IMR-90 (cell line): Measurements from ENCODE around the gene TEKT5. TPM values are rescaled to one million over a fixed set of nuclear protein-coding genes. Genes with fewer than 3 reads are reported as not detected.
A peak's percentile ranks its signal among the peaks of the same experiment; 100 is the strongest.

Experiments used
- ATAC-seq: fragments of 200-7000 bp; cut with Tn5 transposase; 2 replicates; pipeline ENCODE4 v1.9.1; 2020; ENCODE audit warnings: low read depth, mild to moderate bottlenecking, moderate library complexity
- Bru-seq: library from RNA; stranded (reverse); fragments of 400-500 nt; gene quantifications from one replicate; lab custom pipeline; 2021; lab: Mats Ljungman, UMichigan
- BruChase-seq, 2 experiments: library from RNA; stranded (reverse); fragments of 400-500 nt; gene quantifications; one replicate each; lab custom pipeline; 2021; lab: Mats Ljungman, UMichigan
- BruUV-seq: library from RNA; stranded (reverse); fragments of 400-500 nt; replicated peaks from 2 replicates; lab custom pipeline; 2021; lab: Mats Ljungman, UMichigan
- CTCF ChIA-PET: fragments of 300-600 bp; formaldehyde crosslinking; extraction: SDS; loops from one replicate; lab custom pipeline; 2021; ENCODE audit warnings: antibody characterized with exemption; lab: Yijun Ruan, JAX
- POLR2A ChIA-PET: fragments of 300-600 bp; sonication (Branson Sonifier 250); formaldehyde crosslinking; loops from one replicate; lab custom pipeline; 2022; ENCODE audit warnings: antibody characterized with exemption; ENCODE audit not compliant: unreplicated experiment; lab: Charles Lee
- DNase-seq: peaks from one replicate; pipeline ENCODE4 v3.0.0; 2013
- H2AFZ ChIP-seq: replicated peaks from 2 replicates; pipeline ENCODE3; 2013; ENCODE audit warnings: low read length, mild to moderate bottlenecking; ENCODE audit not compliant: poor library complexity
- H2AK5ac ChIP-seq: 2 replicates; pipeline ENCODE4 v1.6.1; 2013; ENCODE audit warnings: low read depth, low read length, inconsistent platforms
- H2AK9ac ChIP-seq: replicated peaks from 2 replicates; pipeline ENCODE3; 2013; ENCODE audit warnings: mild to moderate bottlenecking, low read depth, low read length, moderate library complexity; ENCODE audit not compliant: poor library complexity
- H2BK120ac ChIP-seq: 2 replicates; pipeline ENCODE4 v1.6.1; 2013; ENCODE audit warnings: low read depth, low read length, inconsistent platforms
- H2BK15ac ChIP-seq: 3 replicates; pipeline ENCODE4 v1.6.1; 2013; ENCODE audit warnings: low read depth, low read length, inconsistent platforms
- H2BK20ac ChIP-seq: 2 replicates; pipeline ENCODE4 v1.6.1; 2013; ENCODE audit warnings: low read depth, mild to moderate bottlenecking, inconsistent platforms, low read length, moderate library complexity
- H2BK5ac ChIP-seq: 2 replicates; pipeline ENCODE4 v1.6.1; 2013; ENCODE audit warnings: mild to moderate bottlenecking, low read depth, low read length, inconsistent platforms; ENCODE audit not compliant: poor library complexity, severe bottlenecking
- H3K14ac ChIP-seq: replicated peaks from 2 replicates; pipeline ENCODE4 v1.6.1; 2013; ENCODE audit warnings: low read depth, low read length, inconsistent platforms
- H3K18ac ChIP-seq: 2 replicates; pipeline ENCODE4 v1.6.1; 2013; ENCODE audit warnings: low read depth, low read length, control low read depth
- H3K23ac ChIP-seq: 2 replicates; pipeline ENCODE4 v1.6.1; 2013; ENCODE audit warnings: low read depth, low read length, inconsistent platforms
- H3K27ac ChIP-seq: 2 replicates; pipeline ENCODE4 v1.5.1; 2013; ENCODE audit warnings: mild to moderate bottlenecking, control low read depth, low read length; ENCODE audit not compliant: insufficient read depth
- H3K27me3 ChIP-seq: 2 replicates; pipeline ENCODE4 v1.6.1; 2013; ENCODE audit warnings: low read length; ENCODE audit not compliant: control insufficient read depth, insufficient read depth
- H3K36me3 ChIP-seq: 2 replicates; pipeline ENCODE4 v1.6.1; 2013; ENCODE audit warnings: low read length, mixed read lengths; ENCODE audit not compliant: control insufficient read depth, insufficient read depth
- H3K4ac ChIP-seq: 2 replicates; pipeline ENCODE4 v1.6.1; 2013; ENCODE audit warnings: low read depth, low read length, inconsistent platforms
- H3K4me1 ChIP-seq: 2 replicates; pipeline ENCODE4 v1.6.1; 2013; ENCODE audit warnings: low read length, mixed read lengths; ENCODE audit not compliant: control insufficient read depth, insufficient read depth
- H3K4me2 ChIP-seq: 2 replicates; pipeline ENCODE4 v1.6.1; 2013; ENCODE audit warnings: low read depth, mild to moderate bottlenecking, control low read depth, low read length, moderate library complexity
- H3K4me3 ChIP-seq: 2 replicates; pipeline ENCODE4 v1.5.1; 2013; ENCODE audit warnings: low read depth, mild to moderate bottlenecking, control low read depth, low read length, moderate library complexity; ENCODE audit not compliant: insufficient read depth
- H3K56ac ChIP-seq: 2 replicates; pipeline ENCODE4 v1.6.1; 2013; ENCODE audit warnings: low read length, inconsistent platforms; ENCODE audit not compliant: insufficient read depth; ENCODE audit errors: extremely low read depth
- H3K79me1 ChIP-seq, 2 experiments: 2 replicates each; pipeline ENCODE4 v1.6.1; 2013; ENCODE audit warnings: low read length in 2 of 2, inconsistent platforms in 1 of 2, low read depth in 1 of 2
- H3K9ac ChIP-seq: 2 replicates; pipeline ENCODE4 v1.6.1; 2013; ENCODE audit warnings: low read depth, low read length, control low read depth
- H3K9me1 ChIP-seq: 2 replicates; pipeline ENCODE4 v1.6.1; 2013; ENCODE audit warnings: low read length, inconsistent platforms; ENCODE audit not compliant: insufficient read depth
- H3K9me3 ChIP-seq: 2 replicates; pipeline ENCODE4 v1.6.1; 2013; ENCODE audit warnings: low read length; ENCODE audit not compliant: control insufficient read depth, insufficient read depth
- H4K20me1 ChIP-seq: 2 replicates; pipeline ENCODE4 v1.6.1; 2013; ENCODE audit warnings: low read length, inconsistent platforms; ENCODE audit not compliant: insufficient read depth
- H4K5ac ChIP-seq: 2 replicates; pipeline ENCODE4 v1.6.1; 2013; ENCODE audit warnings: mild to moderate bottlenecking, low read depth, low read length, control low read depth
- H4K8ac ChIP-seq, 2 experiments: 2 replicates each; pipeline ENCODE4 v1.6.1; 2013; ENCODE audit warnings: low read depth in 2 of 2, low read length in 2 of 2, control low read depth in 1 of 2, inconsistent platforms in 1 of 2
- H4K91ac ChIP-seq: 2 replicates; pipeline ENCODE4 v1.6.1; 2013; ENCODE audit warnings: low read depth, low read length, inconsistent platforms; ENCODE audit not compliant: insufficient read depth
- FOS ChIP-seq: fragments of 150-350 bp; IDR thresholded peaks from 2 replicates; pipeline ENCODE4 v1.6.1; 2016; ENCODE audit warnings: low read depth, low read length
- MAZ ChIP-seq: IDR thresholded peaks from 2 replicates; pipeline ENCODE4 v1.6.1; 2012; ENCODE audit warnings: low read depth, mild to moderate bottlenecking, low read length, improper control_type of control experiment, moderate library complexity, borderline replicate concordance
- NFE2L2 ChIP-seq: fragments of 150-350 bp; IDR thresholded peaks from 2 replicates; pipeline ENCODE4 v1.6.1; 2016; ENCODE audit warnings: low read depth, mild to moderate bottlenecking, low read length
- SMC3 ChIP-seq: fragments of 150-350 bp; IDR thresholded peaks from 2 replicates; pipeline ENCODE4 v1.6.1; 2016; ENCODE audit warnings: low read depth, mild to moderate bottlenecking, antibody characterized with exemption, low read length, moderate library complexity
- WGBS, 2 experiments: methylation state at CpG; one replicate each; pipeline versions ENCODE4 v1.1.5 to v1.1.7; 2013; ENCODE audit warnings: missing lambda C conversion rate in 2 of 2; ENCODE audit not compliant: insufficient read length in 1 of 2; ENCODE audit errors: extremely low coverage in 2 of 2; 5-methylcytosine and 5-hydroxymethylcytosine counted together
- dilution Hi-C: fragments of 300-500 bp; cut with HindIII; formaldehyde crosslinking; loops from one replicate; pipeline ENCODE4 v1.14.3; 2018; ENCODE audit warnings: low sequenced_read_pairs; ENCODE audit not compliant: unreplicated experiment
- in situ Hi-C: fragments of 300-500 bp; cut with MboI; formaldehyde crosslinking; loops from 3 replicates; pipeline ENCODE4 v1.14.3; 2019; ENCODE audit warnings: low sequenced_read_pairs, inconsistent platforms, mixed read lengths
- intact Hi-C: fragments of 100-400 bp; cut with micrococcal nuclease; formaldehyde crosslinking; loops from 2 replicates; pipeline ENCODE4 v1.10.0; 2022
- long read RNA-seq: library from polyadenylated mRNA; unstranded; transcript quantifications from one replicate; pipeline ENCODE4 v2.0.0, GENCODE V29; 2021; ENCODE audit not compliant: unreplicated experiment
- polyA plus RNA-seq, 3 experiments: library from polyadenylated mRNA; depleted of rRNA; stranded (reverse); fragments of >200 nt; gene quantifications; 2 replicates each; pipeline ENCODE4 v1.2.3, GENCODE V29; 2012; ENCODE audit warnings: low replicate concordance in 1 of 3
- total RNA-seq: library from RNA; depleted of rRNA; stranded (reverse); fragments of >200 nt; gene quantifications from 2 replicates; pipeline ENCODE4 v1.2.3, GENCODE V29; 2012; rRNA removed
- TF ChIP-seq, protein P1 (sequence below): fragments of 150-350 bp; IDR thresholded peaks from 2 replicates; pipeline ENCODE4 v1.6.1; 2016; ENCODE audit warnings: low read depth, mild to moderate bottlenecking, low read length, moderate library complexity, borderline replicate concordance
- TF ChIP-seq, protein P2 (sequence below): fragments of 150-350 bp; IDR thresholded peaks from 2 replicates; pipeline ENCODE4 v1.6.1; 2017; ENCODE audit warnings: mild to moderate bottlenecking, antibody characterized with exemption, low read length, low read depth

The TEKT5 gene
- total RNA-seq: not detected in 2 replicates
- polyA plus RNA-seq (2012; rRNA removed): 0.17 and 0.26 TPM in 2 replicates
- 0.09 TPM in 1 of 2 replicates, not detected in the other for polyA plus RNA-seq (2012; cell fraction: cytosol; rRNA removed)
- 0.45 and 0.49 TPM in 2 replicates for polyA plus RNA-seq (2012; cell fraction: nucleus; rRNA removed; ENCODE audit: low replicate concordance)
- percentile 20 among the genes with signal in this experiment for Bru-seq, nascent RNA
- BruChase-seq, experiment 1, labeled RNA remaining after a 6-hour chase: percentile 40 among the genes with signal in this experiment
- percentile 28 among the genes with signal in this experiment for BruChase-seq, experiment 2, labeled RNA remaining after a 2-hour chase
- long read RNA-seq: 0 reads

DNA sequence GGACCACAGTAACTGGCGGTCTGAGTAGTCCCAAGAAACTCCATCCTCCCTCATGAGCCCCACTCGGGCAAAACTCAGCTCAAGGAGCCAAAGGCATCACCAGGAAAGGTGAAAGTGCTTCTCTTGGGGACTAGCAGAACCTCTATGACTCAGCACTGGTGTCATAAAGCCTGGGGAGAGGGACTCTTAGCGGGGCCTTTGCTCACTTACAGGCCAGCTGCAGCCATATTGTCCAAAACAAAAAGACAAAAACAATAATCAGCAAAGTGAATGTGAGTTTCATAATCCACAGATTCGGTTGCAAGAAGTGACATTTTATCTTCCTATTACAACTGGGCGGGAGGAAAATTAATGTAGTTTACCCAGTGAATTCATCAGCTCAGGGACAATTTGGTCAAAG is at the start of gene TEKT5:
Gene TEKT5, minus strand, starts transcription at position 101 of the 400 bp plus-strand sequence. Its CDS starts 57 bp downstream, at position 44.
- Histone ChIP-seq H3K27me3 (no peaks in the 10 kb centered on the region), H3K9me1 (no peaks in the 10 kb centered on the region), H3K4me2 (no peak within 1 kb of the TSS), H2BK20ac (no peak within 1 kb of the TSS), H3K4me3 (no peak within 1 kb of the TSS), H2BK15ac (no peak within 1 kb of the TSS), H2AK5ac (no peak within 1 kb of the TSS), H4K20me1 (no peaks in the 10 kb centered on the region), H3K4me1 (no peaks in the 10 kb centered on the region), H4K91ac (no peak within 1 kb of the TSS), H2AK9ac (no peak within 1 kb of the TSS), H3K36me3 (no peaks in the 10 kb centered on the region), H2BK5ac (no peak within 1 kb of the TSS), H2BK120ac (no peak within 1 kb of the TSS), H3K4ac (no peak within 1 kb of the TSS), H3K27ac (no peak within 1 kb of the TSS), H4K5ac (no peak within 1 kb of the TSS), H3K56ac (no peak within 1 kb of the TSS), H3K9ac (no peak within 1 kb of the TSS), H3K23ac (no peak within 1 kb of the TSS), H3K14ac (no peak within 1 kb of the TSS), H3K18ac (no peak within 1 kb of the TSS), H3K9me3 (no peaks in the 10 kb centered on the region), H3K79me1 (no peaks in the 10 kb centered on the region), H4K8ac (no peak within 1 kb of the TSS), H2AFZ (no peak within 1 kb of the TSS)
- intact Hi-C loops: no loop called here
- dilution Hi-C loops: no loop called here
- DNase-seq: no peak
- no peak for ATAC-seq
- no TSS peak for BruUV-seq
- TF ChIP-seq SMC3: no peak
- TF ChIP-seq FOS: no peak
- TF ChIP-seq, protein P1, sequence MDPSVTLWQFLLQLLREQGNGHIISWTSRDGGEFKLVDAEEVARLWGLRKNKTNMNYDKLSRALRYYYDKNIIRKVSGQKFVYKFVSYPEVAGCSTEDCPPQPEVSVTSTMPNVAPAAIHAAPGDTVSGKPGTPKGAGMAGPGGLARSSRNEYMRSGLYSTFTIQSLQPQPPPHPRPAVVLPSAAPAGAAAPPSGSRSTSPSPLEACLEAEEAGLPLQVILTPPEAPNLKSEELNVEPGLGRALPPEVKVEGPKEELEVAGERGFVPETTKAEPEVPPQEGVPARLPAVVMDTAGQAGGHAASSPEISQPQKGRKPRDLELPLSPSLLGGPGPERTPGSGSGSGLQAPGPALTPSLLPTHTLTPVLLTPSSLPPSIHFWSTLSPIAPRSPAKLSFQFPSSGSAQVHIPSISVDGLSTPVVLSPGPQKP: no peak
- TF ChIP-seq MAZ: no peak
- TF ChIP-seq, protein P2, sequence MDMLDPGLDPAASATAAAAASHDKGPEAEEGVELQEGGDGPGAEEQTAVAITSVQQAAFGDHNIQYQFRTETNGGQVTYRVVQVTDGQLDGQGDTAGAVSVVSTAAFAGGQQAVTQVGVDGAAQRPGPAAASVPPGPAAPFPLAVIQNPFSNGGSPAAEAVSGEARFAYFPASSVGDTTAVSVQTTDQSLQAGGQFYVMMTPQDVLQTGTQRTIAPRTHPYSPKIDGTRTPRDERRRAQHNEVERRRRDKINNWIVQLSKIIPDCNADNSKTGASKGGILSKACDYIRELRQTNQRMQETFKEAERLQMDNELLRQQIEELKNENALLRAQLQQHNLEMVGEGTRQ: no peak
- TF ChIP-seq NFE2L2: no peak
- no CpG with 5 or more reads among the region's 5 CpGs for WGBS, 2 experiments
- POLR2A ChIA-PET: no interaction called here
- in situ Hi-C loops: no loop called here
- CTCF ChIA-PET: no interaction called here
